H1 (cell line): ENCODE data around the gene UCKL1. TPM values are rescaled to one million over a fixed set of nuclear protein-coding genes. Genes with fewer than 3 reads are reported as not detected.

Source experiments
- CTCF ChIA-PET: fragments of 300-600 bp; sonication (Branson Sonifier 250); formaldehyde crosslinking; loops from one replicate; lab custom pipeline; 2021; ENCODE audit not compliant: partially characterized antibody; lab: Charles Lee
- POLR2A ChIA-PET: fragments of 300-600 bp; sonication (Branson Sonifier 250); formaldehyde crosslinking; loops from one replicate; lab custom pipeline; 2021; ENCODE audit warnings: inconsistent platforms; ENCODE audit not compliant: partially characterized antibody; lab: Charles Lee
- DNase-seq, 2 experiments: peaks; one replicate each; pipeline versions ENCODE4 v3.0.0 to v3.0.0-alpha.2; 2010 to 2022; ENCODE audit warnings: low spot score in 2 of 2, low read depth in 1 of 2, mixed read lengths in 1 of 2
- FAIRE-seq: peaks from 2 replicates; lab custom pipeline; 2011; peaks lifted over from hg19 to GRCh38; lab: Jason Lieb, UNC
- H2AFZ ChIP-seq: 2 replicates; pipeline ENCODE4 v1.8.1; 2012; ENCODE audit warnings: low read length, inconsistent platforms
- H2AK5ac ChIP-seq: 2 replicates; pipeline ENCODE4 v1.6.1; 2013; ENCODE audit warnings: low read depth, low read length
- H2BK120ac ChIP-seq: replicated peaks from 2 replicates; pipeline ENCODE3; 2013; ENCODE audit warnings: low read depth, low read length, inconsistent platforms
- H2BK12ac ChIP-seq: 2 replicates; pipeline ENCODE4 v1.6.1; 2013; ENCODE audit warnings: low read depth, low read length
- H2BK15ac ChIP-seq: 2 replicates; pipeline ENCODE4 v1.6.1; 2013; ENCODE audit warnings: low read length
- H2BK20ac ChIP-seq: 2 replicates; pipeline ENCODE4 v1.6.1; 2013; ENCODE audit warnings: low read length
- H2BK5ac ChIP-seq: 2 replicates; pipeline ENCODE4 v1.6.1; 2013; ENCODE audit warnings: low read depth, low read length
- H3K14ac ChIP-seq: 2 replicates; pipeline ENCODE4 v1.6.1; 2013; ENCODE audit warnings: inconsistent platforms; ENCODE audit not compliant: insufficient read length
- H3K18ac ChIP-seq: 2 replicates; pipeline ENCODE4 v1.6.1; 2013; ENCODE audit warnings: low read length; ENCODE audit errors: extremely low read depth
- H3K23ac ChIP-seq: 2 replicates; pipeline ENCODE4 v1.6.1; 2013; ENCODE audit warnings: inconsistent platforms; ENCODE audit not compliant: insufficient read length
- H3K23me2 ChIP-seq: 2 replicates; pipeline ENCODE4 v1.6.1; 2013; ENCODE audit warnings: low read depth, low read length
- H3K27ac ChIP-seq: 2 replicates; pipeline ENCODE4 v1.6.1; 2011; ENCODE audit warnings: low read depth, low read length, inconsistent platforms
- H3K27me3 ChIP-seq, 4 experiments: replicated peaks in 1 of 4; 1 replicate in 1 of 4; 2 replicates in 3 of 4; pipeline versions ENCODE4 v1.6.1 to v1.8.1; 2011 to 2013; ENCODE audit warnings: low read length in 3 of 4, mild to moderate bottlenecking in 3 of 4, inconsistent platforms in 2 of 4, mixed read lengths in 2 of 4, moderate library complexity in 1 of 4; ENCODE audit not compliant: control insufficient read depth in 3 of 4, insufficient read depth in 3 of 4; ENCODE audit errors: extremely low read depth in 1 of 4
- H3K36me3 ChIP-seq, 4 experiments: 2 replicates each; pipeline versions ENCODE4 v1.6.1 to v1.8.1; 2011 to 2013; ENCODE audit warnings: mild to moderate bottlenecking in 4 of 4, low read length in 3 of 4, moderate library complexity in 2 of 4, control low read depth in 1 of 4, inconsistent platforms in 1 of 4; ENCODE audit not compliant: insufficient read depth in 4 of 4, control insufficient read depth in 2 of 4
- H3K4ac ChIP-seq: replicated peaks from 2 replicates; pipeline ENCODE3; 2013; ENCODE audit warnings: low read length, low read depth, mixed read lengths, inconsistent platforms; ENCODE audit not compliant: insufficient read length
- H3K4me1 ChIP-seq, 4 experiments: replicated peaks in 1 of 4; 1 replicate in 1 of 4; 2 replicates in 3 of 4; pipeline versions ENCODE4 v1.6.1 to v1.8.1; 2011 to 2013; ENCODE audit warnings: low read length in 3 of 4, inconsistent platforms in 2 of 4, mixed read lengths in 1 of 4; ENCODE audit not compliant: insufficient read depth in 4 of 4, control insufficient read depth in 3 of 4
- H3K4me2 ChIP-seq, 2 experiments: 2 replicates each; pipeline versions ENCODE4 v1.6.1 to v1.8.1; 2011 to 2013; ENCODE audit warnings: low read depth in 2 of 2, low read length in 2 of 2, control low read depth in 1 of 2, inconsistent platforms in 1 of 2, mild to moderate bottlenecking in 1 of 2; ENCODE audit not compliant: insufficient read depth in 1 of 2
- H3K4me3 ChIP-seq, 4 experiments: fragments of 200-600, 300-600 bp in 1 of 4; sonication (generic), shearing (Covaris generic), sonication (Bioruptor Twin) in 1 of 4; 2 replicates each; pipeline versions ENCODE4 v1.5.1 to v1.8.1; 2011 to 2016; ENCODE audit warnings: low read length in 4 of 4, low read depth in 3 of 4, control low read depth in 2 of 4, inconsistent platforms in 2 of 4, mild to moderate bottlenecking in 2 of 4, mixed read lengths in 1 of 4, moderate library complexity in 1 of 4; ENCODE audit not compliant: insufficient read depth in 2 of 4; ENCODE audit errors: extremely low read depth in 1 of 4
- H3K56ac ChIP-seq: replicated peaks from 2 replicates; pipeline ENCODE3; 2013; ENCODE audit warnings: low read depth, mild to moderate bottlenecking, mixed read lengths, low read length, inconsistent platforms; ENCODE audit not compliant: insufficient read length
- H3K79me1 ChIP-seq: 2 replicates; pipeline ENCODE4 v1.6.1; 2013; ENCODE audit warnings: low read depth, low read length, control low read depth
- H3K79me2 ChIP-seq, 2 experiments: 2 replicates each; pipeline versions ENCODE4 v1.6.1 to v1.8.1; 2012 to 2013; ENCODE audit warnings: low read length in 2 of 2, mild to moderate bottlenecking in 2 of 2, inconsistent platforms in 1 of 2; ENCODE audit not compliant: insufficient read depth in 2 of 2, control insufficient read depth in 1 of 2
- H3K9ac ChIP-seq, 4 experiments: replicated peaks in 1 of 4; 1 replicate in 1 of 4; 2 replicates in 3 of 4; pipeline versions ENCODE4 v1.6.1 to v1.8.1; 2011 to 2013; ENCODE audit warnings: low read depth in 3 of 4, low read length in 3 of 4, control low read depth in 2 of 4, mild to moderate bottlenecking in 2 of 4, moderate library complexity in 2 of 4, inconsistent platforms in 1 of 4; ENCODE audit errors: extremely low read depth in 1 of 4
- H3K9me3 ChIP-seq, 2 experiments: 2 replicates each; pipeline versions ENCODE4 v1.6.1 to v1.8.1; 2012 to 2013; ENCODE audit warnings: mild to moderate bottlenecking in 2 of 2, moderate library complexity in 2 of 2, control low read depth in 1 of 2, inconsistent platforms in 1 of 2, low read depth in 1 of 2, low read length in 1 of 2, mixed read lengths in 1 of 2; ENCODE audit not compliant: insufficient read depth in 2 of 2
- H4K20me1 ChIP-seq, 2 experiments: replicated peaks in 1 of 2; 2 replicates each; pipeline versions ENCODE3 to v1.8.1; 2011 to 2013; ENCODE audit warnings: inconsistent platforms in 2 of 2, low read length in 2 of 2, mild to moderate bottlenecking in 1 of 2; ENCODE audit not compliant: insufficient read depth in 2 of 2, control insufficient read depth in 1 of 2
- H4K5ac ChIP-seq: 2 replicates; pipeline ENCODE4 v1.6.1; 2013; ENCODE audit warnings: low read length, low read depth, mixed read lengths, inconsistent platforms; ENCODE audit not compliant: insufficient read length
- H4K8ac ChIP-seq: 2 replicates; pipeline ENCODE4 v1.8.0; 2013; ENCODE audit warnings: mild to moderate bottlenecking, moderate library complexity, low read length, inconsistent platforms; ENCODE audit not compliant: insufficient read depth; ENCODE audit errors: extremely low read depth
- H4K91ac ChIP-seq: replicated peaks from 2 replicates; pipeline ENCODE3; 2013; ENCODE audit warnings: low read length, mixed read lengths, inconsistent platforms; ENCODE audit not compliant: insufficient read length
- CHD2 ChIP-seq: IDR thresholded peaks from 2 replicates; pipeline ENCODE4 v1.6.1; 2012; ENCODE audit warnings: low read length, improper control_type of control experiment
- EGR1 ChIP-seq: IDR thresholded peaks from 2 replicates; pipeline ENCODE4 v1.6.1; 2011; ENCODE audit warnings: low read depth, low read length, borderline replicate concordance
- GABPA ChIP-seq: IDR thresholded peaks from 2 replicates; pipeline ENCODE4 v1.6.1; 2011; ENCODE audit warnings: mild to moderate bottlenecking, low read length, moderate library complexity, borderline replicate concordance; ENCODE audit not compliant: insufficient read depth
- JUN ChIP-seq: IDR thresholded peaks from 2 replicates; pipeline ENCODE4 v1.6.1; 2011; ENCODE audit warnings: low read depth, mild to moderate bottlenecking, improper control_type of control experiment, low read length
- KDM1A ChIP-seq: fragments of 200-600, 300-600 bp; sonication (generic); IDR thresholded peaks from 2 replicates; pipeline ENCODE4 v1.7.1; 2016; ENCODE audit warnings: mild to moderate bottlenecking, low read length, borderline replicate concordance
- RNF2 ChIP-seq: fragments of 200-900, 300-1000 bp; sonication (generic); IDR thresholded peaks from 2 replicates; pipeline ENCODE4 v1.7.1; 2016; ENCODE audit warnings: borderline replicate concordance, low read depth, mild to moderate bottlenecking, antibody characterized with exemption, low read length; ENCODE audit not compliant: poor library complexity, severe bottlenecking; ENCODE audit errors: missing control alignments
- SIN3A ChIP-seq, 2 experiments: IDR thresholded peaks in 1 of 2; conservative IDR thresholded peaks in 1 of 2; 2 replicates each; pipeline ENCODE4 v1.6.1; 2011 to 2012; ENCODE audit warnings: low read length in 2 of 2, improper control_type of control experiment in 1 of 2, low read depth in 1 of 2, mild to moderate bottlenecking in 1 of 2
- TBP ChIP-seq: IDR thresholded peaks from 2 replicates; pipeline ENCODE4 v1.6.1; 2011; ENCODE audit warnings: low read depth, low read length, improper control_type of control experiment
- YY1 ChIP-seq: IDR thresholded peaks from 2 replicates; pipeline ENCODE4 v1.6.1; 2011; ENCODE audit warnings: low read depth, mild to moderate bottlenecking, low read length
- WGBS, 2 experiments: shearing (Covaris generic) in 1 of 2; methylation state at CpG; one replicate each; pipeline versions ENCODE4 v1.1.6 to v1.1.7; 2013 to 2015; ENCODE audit warnings: low lambda C conversion rate in 2 of 2, mixed read lengths in 2 of 2, inconsistent platforms in 1 of 2, low coverage in 1 of 2, missing lambda C conversion rate in 1 of 2; ENCODE audit not compliant: insufficient replicate concordance in 2 of 2, insufficient coverage in 1 of 2, insufficient read length in 1 of 2; ENCODE audit errors: extremely low coverage in 1 of 2, missing lambda C conversion rate in 1 of 2; 5-methylcytosine and 5-hydroxymethylcytosine counted together
- polyA plus RNA-seq, 7 experiments: library from polyadenylated mRNA; depleted of rRNA in 3 of 7; stranded (reverse) in 5 of 7; unstranded in 2 of 7; fragments of >200 nt in 5 of 7; fragments of 200-250 nt in 2 of 7; gene quantifications; 1 replicate in 5 of 7; 2 replicates in 1 of 7; 4 replicates in 1 of 7; pipeline versions ENCODE4 v1.2.1 to v1.2.3, GENCODE V29; 2011 to 2013; ENCODE audit warnings: missing spikeins in 2 of 7, mixed read lengths in 2 of 7
- total RNA-seq: library from RNA; stranded (reverse); fragmentation: NEBNext Ultra II Directional; extraction: Animal tissue kit (Norgen Biotek cat#: 25700); gene quantifications from 2 replicates; pipeline ENCODE4 v1.2.1, GENCODE V29; 2021
- TF ChIP-seq, protein P1 (sequence below): IDR thresholded peaks from 2 replicates; pipeline ENCODE4 v1.6.1; 2011; ENCODE audit warnings: low read length, improper control_type of control experiment

The UCKL1 gene
- total and polyA plus RNA-seq, 2 of the 8 experiments (the other 6 are each of a cell fraction or from before 2014, with no cell fraction given) = 36.5 to 91.2 TPM

DNA sequence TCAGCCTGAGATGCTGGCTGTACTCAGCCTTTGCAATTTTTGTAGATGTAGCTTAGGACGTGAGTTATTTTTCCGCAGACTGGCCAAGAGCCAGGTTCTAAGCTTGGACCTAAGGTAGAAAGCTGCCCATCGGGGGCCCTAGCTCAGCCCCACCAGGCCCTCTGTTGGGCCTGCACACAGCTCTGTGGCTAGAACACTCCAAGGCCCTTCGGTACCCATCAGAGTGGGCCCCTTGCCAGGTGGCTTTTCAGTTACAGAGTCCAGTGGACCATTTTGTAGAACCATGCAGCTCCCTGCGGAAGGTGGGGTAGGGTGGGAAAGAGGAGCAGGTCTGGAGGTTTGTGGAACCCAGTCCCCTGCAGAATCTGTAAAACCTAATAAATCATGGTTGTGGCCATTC is 22.6 kb downstream of the UCKL1 start:
- peaks cover 0 to under 1% (median 0%) of the 10 kb centered on the region in 4 experiments; a peak in 2 of 7 replicates for H3K4me1 ChIP-seq
- ChIA-PET CTCF (interaction anchor here (0.7 to 7.7 kb wide), 16 partner anchors 8 to 999 kb away, joined by 3 to 58 read pairs (median 5); partner anchors contain the start of genes PRPF6 and SAMD10), POLR2A (interaction anchor here (1.3 to 1.4 kb wide), 2 partner anchors 26 to 69 kb away, joined by 3 to 7 read pairs; partner anchors contain the start of gene TPD52L2)

More for the DNA sequence above, 22.6 kb downstream of the UCKL1 start:
- no peak overlapping the region for H3K4ac ChIP-seq
- no peak overlapping the region; the same call in 1 of the 2 replicates for H4K8ac ChIP-seq
- H4K5ac ChIP-seq = no peak overlapping the region
- TF ChIP-seq YY1 (no peak), EGR1 (no peak), CHD2 (no peak), SIN3A (conservative IDR thresholded peaks at IDR 0.05 in 1 of 2, IDR thresholded peaks at IDR 0.05 in 1 of 2; ENCODE audit: low read depth in 1 of 2, low read length in 2 of 2) (no peak), KDM1A (no peak), GABPA (no peak), TBP (no peak), RNF2 (no peak), JUN (no peak)
- TF ChIP-seq, protein P1, sequence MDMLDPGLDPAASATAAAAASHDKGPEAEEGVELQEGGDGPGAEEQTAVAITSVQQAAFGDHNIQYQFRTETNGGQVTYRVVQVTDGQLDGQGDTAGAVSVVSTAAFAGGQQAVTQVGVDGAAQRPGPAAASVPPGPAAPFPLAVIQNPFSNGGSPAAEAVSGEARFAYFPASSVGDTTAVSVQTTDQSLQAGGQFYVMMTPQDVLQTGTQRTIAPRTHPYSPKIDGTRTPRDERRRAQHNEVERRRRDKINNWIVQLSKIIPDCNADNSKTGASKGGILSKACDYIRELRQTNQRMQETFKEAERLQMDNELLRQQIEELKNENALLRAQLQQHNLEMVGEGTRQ = no peak
- H3K27me3 ChIP-seq = no peaks in the 10 kb centered on the region
- H2BK20ac ChIP-seq = no peak overlapping the region
- no peaks in the 10 kb centered on the region for H3K79me2 ChIP-seq
- no peak overlapping the region for H3K23ac ChIP-seq
- no peak overlapping the region for H3K18ac ChIP-seq
- WGBS, 2 experiments = 94% methylated on average over 5 of the region's 5 CpGs; no CpG with 5 or more reads in 1 of the 2 experiments
- H3K23me2 ChIP-seq = peaks cover 2% of the 10 kb centered on the region; the same call in 1 of the 2 replicates
- H2BK120ac ChIP-seq = no peak overlapping the region
- H3K27ac ChIP-seq = no peak overlapping the region
- no peak for DNase-seq
- H4K91ac ChIP-seq = no peak overlapping the region
- H2BK12ac ChIP-seq = no peak overlapping the region
- peaks cover 2 to 20% (median 13%) of the 10 kb centered on the region in 4 experiments; a peak in 6 of 8 replicates for H3K36me3 ChIP-seq
- H3K4me2 ChIP-seq = no peak overlapping the region
- H3K14ac ChIP-seq = no peak overlapping the region
- no peak overlapping the region for H2AK5ac ChIP-seq
- H3K79me1 ChIP-seq = 0 out of 2 replicates have a peak, but pooled peaks cover 2% of the 10 kb centered on the region
- H3K56ac ChIP-seq = no peak overlapping the region
- no peak for FAIRE-seq
- H2AFZ ChIP-seq = no peak overlapping the region
- H2BK5ac ChIP-seq = no peak overlapping the region
- H3K9ac ChIP-seq = no peak overlapping the region
- peaks cover 6 to 16% of the 10 kb centered on the region in 2 experiments for H4K20me1 ChIP-seq
- no peak overlapping the region for H2BK15ac ChIP-seq
- no peaks in the 10 kb centered on the region for H3K9me3 ChIP-seq
- H3K4me3 ChIP-seq = no peak overlapping the region
